Prostate gland (tissue), 2 donors: ENCODE results near the gene TBCEL. TPM values are rescaled to one million over a fixed set of nuclear protein-coding genes. Genes with fewer than 3 reads are reported as not detected.

ENCODE experiments used
- DNase-seq: peaks from one replicate; pipeline ENCODE4 v3.0.0-alpha.2; 2019; ENCODE audit warnings: low spot score
- H3K27ac ChIP-seq, 2 donors: fragments of 200-600 bp; sonication (generic); 2 replicates each; pipeline ENCODE4 v1.5.1; 2017 to 2019
- H3K27me3 ChIP-seq: fragments of 200-600 bp; sonication (generic); replicated peaks from 2 replicates; pipeline ENCODE4 v1.5.1; 2019; ENCODE audit not compliant: insufficient read depth
- H3K36me3 ChIP-seq, 2 donors: fragments of 200-600 bp; sonication (generic); 1 replicate in 1 of 2; 2 replicates in 1 of 2; pipeline versions ENCODE4 v1.5.1 to v1.8.1; 2017 to 2019
- H3K4me1 ChIP-seq: fragments of 200-600 bp; sonication (generic); replicated peaks from 2 replicates; pipeline ENCODE4 v1.5.1; 2019
- H3K4me3 ChIP-seq, 2 donors: fragments of 200-600 bp; sonication (generic); 2 replicates each; pipeline ENCODE4 v1.5.1; 2017 to 2019
- H3K9me3 ChIP-seq: fragments of 200-600 bp; sonication (generic); 2 replicates; pipeline ENCODE4 v1.5.1; 2017
- CTCF ChIP-seq, 4 experiments: fragments of 200-600 bp in 2 of 4; fragments of 450-650 bp in 2 of 4; sonication (generic) in 2 of 4; IDR thresholded peaks; 1 replicate in 3 of 4; 2 replicates in 1 of 4; pipeline ENCODE4 v1.5.1; 2016 to 2019; ENCODE audit warnings: antibody characterized with exemption in 4 of 4, mild to moderate bottlenecking in 2 of 4, moderate library complexity in 2 of 4
- POLR2A ChIP-seq: fragments of 450-650 bp; IDR thresholded peaks from one replicate; pipeline ENCODE4 v1.6.1; 2016; ENCODE audit warnings: antibody characterized with exemption, mild to moderate bottlenecking
- POLR2AphosphoS5 ChIP-seq: sonication (generic); formaldehyde crosslinking; IDR thresholded peaks from one replicate; pipeline ENCODE4 v1.6.1; 2017; ENCODE audit warnings: antibody characterized with exemption
- WGBS: methylation state at CpG from one replicate; pipeline ENCODE4 v1.1.5; 2018; 5-methylcytosine and 5-hydroxymethylcytosine counted together
- intact Hi-C: fragments of 100-400 bp; cut with DNase I; formaldehyde crosslinking; loops from one replicate; pipeline ENCODE4 v1.14.2; 2022
- total RNA-seq, 2 donors: library from RNA; depleted of rRNA; stranded (reverse); fragments of >200 nt; gene quantifications; one replicate each; pipeline ENCODE4 v1.1.0, GENCODE V29; 2016

The TBCEL gene
- total RNA-seq, 2 donors from 2014 or later = 21.9 to 34.4 TPM

- intact Hi-C loops = no loop called here
- Histone ChIP-seq H3K4me1 (no peaks in the 10 kb centered on the region), H3K36me3 (no peaks in the 10 kb centered on the region), H3K9me3 (no peaks in the 10 kb centered on the region), H3K27me3 (no peaks in the 10 kb centered on the region), H3K27ac (no peak overlapping the region), H3K4me3 (no peak overlapping the region)
- no peak for TF ChIP-seq CTCF (IDR thresholded peaks at IDR 0.05)
- no peak for TF ChIP-seq POLR2AphosphoS5
- no peak for TF ChIP-seq POLR2A
- DNase-seq = no peak
- WGBS = 78% methylated on average over 5 of the region's 5 CpGs
Observed at GRCh38 chr11:121106812-121107211, 82.9 kb downstream of the TBCEL start.

- Histone ChIP-seq H3K4me1 (no peaks in the 10 kb centered on the region), H3K36me3 (no peaks in the 10 kb centered on the region), H3K27ac (no peak overlapping the region), H3K4me3 (no peak overlapping the region), H3K27me3 (no peaks in the 10 kb centered on the region), H3K9me3 (no peaks in the 10 kb centered on the region)
- TF ChIP-seq POLR2A (no peak), CTCF (IDR thresholded peaks at IDR 0.05) (no peak), POLR2AphosphoS5 (no peak)
- intact Hi-C loops = no loop called here
- WGBS = 100% methylated on average over 1 of the region's 1 CpG
- no peak for DNase-seq
Observed at GRCh38 chr11:121108413-121108812, 84.5 kb downstream of the TBCEL start.

- no peak for DNase-seq
- 88% methylated on average over 2 of the region's 2 CpGs for WGBS
- intact Hi-C loops = no loop called here
- Histone ChIP-seq H3K9me3 (no peaks in the 10 kb centered on the region), H3K36me3 (no peaks in the 10 kb centered on the region), H3K4me1 (no peaks in the 10 kb centered on the region), H3K4me3 (no peak overlapping the region), H3K27ac (no peak overlapping the region), H3K27me3 (no peaks in the 10 kb centered on the region)
- TF ChIP-seq CTCF (IDR thresholded peaks at IDR 0.05) (no peak), POLR2AphosphoS5 (no peak), POLR2A (no peak)
Observed at GRCh38 chr11:121109471-121109870, 85.6 kb downstream of the TBCEL start.

- Histone ChIP-seq H3K9me3 (no peaks in the 10 kb centered on the region), H3K36me3 (no peaks in the 10 kb centered on the region), H3K27me3 (no peaks in the 10 kb centered on the region), H3K4me1 (no peaks in the 10 kb centered on the region), H3K4me3 (no peak overlapping the region), H3K27ac (no peak overlapping the region)
- TF ChIP-seq POLR2A (no peak), CTCF (IDR thresholded peaks at IDR 0.05) (no peak), POLR2AphosphoS5 (no peak)
- WGBS = 71% methylated on average over 7 of the region's 7 CpGs
- DNase-seq = no peak
- intact Hi-C loops = loop anchor here (5.0 to 10.0 kb wide), 3 partner anchors 155 to 598 kb away; partner anchors contain the start of gene GRIK4
Observed at GRCh38 chr11:121109916-121110586, 86.1 kb downstream of the TBCEL start.
